ENCODE data around the gene REL.

REL gene

GRCh38 chr2:60963190-60963589 is 81.8 kb downstream of the REL start:
- no peak for DNase-seq
- intact Hi-C loops (cut with DNase I; ENCODE audit: low total_unique reads): loop anchor here (10.0 kb wide), 1 partner anchor 1438 kb away; no protein-coding TSS in a partner anchor
- no peak overlapping the region for H3K4me3 ChIP-seq
- H3K27ac ChIP-seq: no peak overlapping the region
- H3K9me3 ChIP-seq: no peaks in the 10 kb centered on the region
- H3K36me3 ChIP-seq: peaks cover 0 to 7% (median 5%) of the 10 kb centered on the region in 3 donors
- H3K27me3 ChIP-seq: no peaks in the 10 kb centered on the region
- no peaks in the 10 kb centered on the region for H3K4me1 ChIP-seq
- no peak for TF ChIP-seq CTCF (IDR thresholded peaks at IDR 0.05)

GRCh38 chr2:60964651-60965498 is 83.5 kb downstream of the REL start:
- intact Hi-C loops (cut with DNase I; ENCODE audit: low total_unique reads): loop anchor here (10.0 kb wide), 1 partner anchor 1440 kb away; no protein-coding TSS in a partner anchor
- Histone ChIP-seq H3K27ac (no peak overlapping the region), H3K36me3 (no peaks in the 10 kb centered on the region), H3K9me3 (no peaks in the 10 kb centered on the region), H3K4me3 (no peak overlapping the region), H3K4me1 (no peaks in the 10 kb centered on the region), H3K27me3 (no peaks in the 10 kb centered on the region)
- DNase-seq: no peak
- TF ChIP-seq CTCF (IDR thresholded peaks at IDR 0.05): no peak

- Histone ChIP-seq H3K4me3 (no peak overlapping the region), H3K9me3 (no peaks in the 10 kb centered on the region), H3K4me1 (no peaks in the 10 kb centered on the region), H3K36me3 (no peaks in the 10 kb centered on the region), H3K27ac (no peak overlapping the region), H3K27me3 (no peaks in the 10 kb centered on the region)
- no peak for TF ChIP-seq CTCF (IDR thresholded peaks at IDR 0.05)
- intact Hi-C loops (cut with DNase I; ENCODE audit: low total_unique reads): loop anchor here (10.0 kb wide), 1 partner anchor 1441 kb away; no protein-coding TSS in a partner anchor
- DNase-seq: no peak
These were observed 84.1 kb downstream of the REL start for GRCh38 chr2:60965499-60965785.

- Histone ChIP-seq H3K9me3 (no peaks in the 10 kb centered on the region), H3K27ac (no peak overlapping the region), H3K4me1 (no peaks in the 10 kb centered on the region), H3K4me3 (no peak overlapping the region), H3K27me3 (no peaks in the 10 kb centered on the region), H3K36me3 (no peaks in the 10 kb centered on the region)
- intact Hi-C loops (cut with DNase I; ENCODE audit: low total_unique reads): loop anchor here (10.0 kb wide), 1 partner anchor 1442 kb away; no protein-coding TSS in a partner anchor
- TF ChIP-seq CTCF (IDR thresholded peaks at IDR 0.05): no peak
- no peak for DNase-seq
These were observed 85.4 kb downstream of the REL start for GRCh38 chr2:60966507-60967405.

GRCh38 chr2:60972889-60973656 is 91.7 kb downstream of the REL start:
- Histone ChIP-seq H3K9me3 (no peaks in the 10 kb centered on the region), H3K36me3 (peaks cover 0 to 10% (median 0%) of the 10 kb centered on the region in 3 donors), H3K4me1 (no peaks in the 10 kb centered on the region), H3K27me3 (no peaks in the 10 kb centered on the region), H3K4me3 (no peak overlapping the region), H3K27ac (no peak overlapping the region)
- no peak for DNase-seq
- intact Hi-C loops (cut with DNase I; ENCODE audit: low total_unique reads): no loop called here
- TF ChIP-seq CTCF (IDR thresholded peaks at IDR 0.05): no peak
